GM12878 (cell line): ENCODE data around the gene DYSF.

Source experiments
- CTCF ChIP-seq, 3 experiments: IDR thresholded peaks in 2 of 3; conservative IDR thresholded peaks in 1 of 3; 2 replicates each; pipeline ENCODE4 v1.5.1; 2011; ENCODE audit warnings: low read depth in 3 of 3, low read length in 3 of 3, mild to moderate bottlenecking in 3 of 3, control low read depth in 2 of 3, moderate library complexity in 2 of 3, inconsistent platforms in 1 of 3, mixed read lengths in 1 of 3; ENCODE audit not compliant: control insufficient read depth in 2 of 3, insufficient read depth in 1 of 3; ENCODE audit errors: extremely low read depth in 1 of 3
- E4F1 ChIP-seq: fragments of 450-650 bp; IDR thresholded peaks from 2 replicates; pipeline ENCODE4 v1.6.1; 2018; ENCODE audit warnings: borderline replicate concordance, mild to moderate bottlenecking; ENCODE audit not compliant: partially characterized antibody
- FOS ChIP-seq: IDR thresholded peaks from 3 replicates; pipeline ENCODE4 v1.6.1; 2011; ENCODE audit warnings: borderline replicate concordance; ENCODE audit not compliant: insufficient read length; ENCODE audit errors: extremely low read depth
- JUNB ChIP-seq: IDR thresholded peaks from 2 replicates; pipeline ENCODE4 v1.6.1; 2016; ENCODE audit warnings: antibody characterized with exemption, mild to moderate bottlenecking
- MEF2A ChIP-seq: IDR thresholded peaks from 2 replicates; pipeline ENCODE4 v1.6.1; 2011; ENCODE audit warnings: low read depth, mild to moderate bottlenecking, low read length, moderate library complexity; ENCODE audit not compliant: insufficient read depth
- MLLT1 ChIP-seq: fragments of 450-650 bp; IDR thresholded peaks from 2 replicates; pipeline ENCODE4 v1.6.1; 2016; ENCODE audit warnings: mild to moderate bottlenecking
- PBX3 ChIP-seq: IDR thresholded peaks from 2 replicates; pipeline ENCODE4 v1.6.1; 2011; ENCODE audit warnings: mild to moderate bottlenecking, low read depth, low read length, moderate library complexity; ENCODE audit not compliant: insufficient replicate concordance
- POLR2A ChIP-seq: IDR thresholded peaks from 2 replicates; pipeline ENCODE4 v1.6.1; 2011; ENCODE audit warnings: low read depth, mild to moderate bottlenecking, low read length
- RAD21 ChIP-seq: IDR thresholded peaks from 2 replicates; pipeline ENCODE4 v1.6.1; 2011; ENCODE audit warnings: mild to moderate bottlenecking, low read depth, low read length, moderate library complexity; ENCODE audit not compliant: insufficient read depth
- RAD51 ChIP-seq: fragments of 450-650 bp; IDR thresholded peaks from 2 replicates; pipeline ENCODE4 v1.6.1; 2016; ENCODE audit warnings: moderate library complexity, mild to moderate bottlenecking, inconsistent platforms
- SPI1 ChIP-seq: IDR thresholded peaks from 2 replicates; pipeline ENCODE4 v1.6.1; 2011; ENCODE audit warnings: low read depth, mild to moderate bottlenecking, low read length, moderate library complexity, borderline replicate concordance; ENCODE audit not compliant: insufficient read depth
- STAT3 ChIP-seq: IDR thresholded peaks from 2 replicates; pipeline ENCODE4 v1.6.1; 2011; ENCODE audit warnings: low read depth, low read length, improper control_type of control experiment
- ZBED1 ChIP-seq: IDR thresholded peaks from 2 replicates; pipeline ENCODE4 v1.6.1; 2016; ENCODE audit warnings: borderline replicate concordance
- ZNF384 ChIP-seq: IDR thresholded peaks from 2 replicates; pipeline ENCODE4 v1.6.1; 2012; ENCODE audit warnings: low read depth, mild to moderate bottlenecking, low read length, improper control_type of control experiment, borderline replicate concordance

DNA sequence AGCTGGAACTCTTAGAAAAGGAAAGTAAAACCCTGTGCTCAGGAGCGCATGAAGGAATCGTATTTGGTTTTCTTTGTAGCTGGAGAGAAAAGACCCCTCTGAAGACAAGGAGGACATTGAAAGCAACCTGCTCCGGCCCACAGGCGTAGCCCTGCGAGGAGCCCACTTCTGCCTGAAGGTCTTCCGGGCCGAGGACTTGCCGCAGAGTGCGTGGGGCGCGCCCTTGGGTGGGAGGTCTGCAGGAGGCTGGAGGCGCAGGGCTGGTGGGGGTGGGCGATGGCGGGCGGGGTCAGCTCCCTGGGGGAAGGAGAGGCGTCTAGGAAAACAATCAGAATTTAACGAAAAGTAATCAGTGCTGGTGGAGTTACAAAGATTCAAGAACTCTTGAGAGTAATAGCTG lies 72.8 kb downstream of the DYSF start:
- TF ChIP-seq CTCF (IDR thresholded peaks at IDR 0.05 in 2 of 3, conservative IDR thresholded peaks at IDR 0.05 in 1 of 3; ENCODE audit: control insufficient read depth in 2 of 3, extremely low read depth in 1 of 3, insufficient read depth in 1 of 3, low read depth in 3 of 3, low read length in 3 of 3) (no peak), STAT3 (no peak), ZNF384 (no peak), PBX3 (no peak), POLR2A (no peak), ZBED1 (no peak), MEF2A (no peak), RAD51 (no peak), RAD21 (no peak), JUNB (no peak), E4F1 (no peak), MLLT1 (no peak), FOS (no peak), SPI1 (no peak)
